Measurements from ENCODE around the gene RBBP9. TPM values are rescaled to one million over a fixed set of nuclear protein-coding genes. Genes with fewer than 3 reads are reported as not detected.
A peak's percentile ranks its signal among the peaks of the same experiment; 100 is the strongest.

Gene RBBP9
- total RNA-seq, 1 donor from 2014 or later, result 26.2 TPM

DNA sequence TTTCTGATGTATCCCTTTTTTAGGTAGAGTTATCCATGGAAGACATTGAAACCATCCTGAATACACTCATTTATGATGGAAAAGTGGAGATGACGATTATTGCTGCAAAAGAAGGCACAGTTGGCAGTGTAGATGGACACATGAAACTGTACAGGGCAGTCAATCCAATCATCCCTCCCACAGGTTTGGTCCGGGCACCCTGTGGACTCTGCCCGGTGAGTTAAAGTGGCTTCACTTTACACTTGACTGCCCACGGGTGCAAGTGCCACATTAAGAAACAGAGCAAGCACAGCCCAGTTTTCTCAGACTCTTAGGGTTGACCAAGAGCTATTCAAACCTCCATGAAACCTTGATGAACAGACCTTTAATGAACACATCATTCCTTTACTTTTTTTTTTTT lies 15.4 kb downstream of the RBBP9 start:
- no peak overlapping the region for H3K4me3 Mint-ChIP-seq (ENCODE audit: low read depth)
- DNase-seq (ENCODE audit: low spot score, unreplicated experiment), result no peak
- TF ChIP-seq, protein P1, sequence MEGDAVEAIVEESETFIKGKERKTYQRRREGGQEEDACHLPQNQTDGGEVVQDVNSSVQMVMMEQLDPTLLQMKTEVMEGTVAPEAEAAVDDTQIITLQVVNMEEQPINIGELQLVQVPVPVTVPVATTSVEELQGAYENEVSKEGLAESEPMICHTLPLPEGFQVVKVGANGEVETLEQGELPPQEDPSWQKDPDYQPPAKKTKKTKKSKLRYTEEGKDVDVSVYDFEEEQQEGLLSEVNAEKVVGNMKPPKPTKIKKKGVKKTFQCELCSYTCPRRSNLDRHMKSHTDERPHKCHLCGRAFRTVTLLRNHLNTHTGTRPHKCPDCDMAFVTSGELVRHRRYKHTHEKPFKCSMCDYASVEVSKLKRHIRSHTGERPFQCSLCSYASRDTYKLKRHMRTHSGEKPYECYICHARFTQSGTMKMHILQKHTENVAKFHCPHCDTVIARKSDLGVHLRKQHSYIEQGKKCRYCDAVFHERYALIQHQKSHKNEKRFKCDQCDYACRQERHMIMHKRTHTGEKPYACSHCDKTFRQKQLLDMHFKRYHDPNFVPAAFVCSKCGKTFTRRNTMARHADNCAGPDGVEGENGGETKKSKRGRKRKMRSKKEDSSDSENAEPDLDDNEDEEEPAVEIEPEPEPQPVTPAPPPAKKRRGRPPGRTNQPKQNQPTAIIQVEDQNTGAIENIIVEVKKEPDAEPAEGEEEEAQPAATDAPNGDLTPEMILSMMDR (IDR thresholded peaks at IDR 0.05; ENCODE audit: unreplicated experiment), result no peak
- no peaks in the 10 kb centered on the region for H3K27me3 Mint-ChIP-seq
- peaks cover 8% of the 10 kb centered on the region for H3K36me3 Mint-ChIP-seq (ENCODE audit: insufficient read depth)
- H3K4me1 Mint-ChIP-seq (ENCODE audit: low read depth), result peaks cover 3% of the 10 kb centered on the region
- H3K27ac Mint-ChIP-seq, result no peak overlapping the region
- H3K9me3 Mint-ChIP-seq (ENCODE audit: low read depth), result no peaks in the 10 kb centered on the region

GRCh38 chr20:18477821-18478220 lies 19.2 kb downstream of the RBBP9 start:
- Mint-ChIP-seq H3K36me3 (ENCODE audit: insufficient read depth) (peaks cover 15% of the 10 kb centered on the region), H3K9me3 (ENCODE audit: low read depth) (no peaks in the 10 kb centered on the region), H3K27ac (no peak overlapping the region), H3K4me3 (ENCODE audit: low read depth) (no peak overlapping the region), H3K4me1 (ENCODE audit: low read depth) (peaks cover 3% of the 10 kb centered on the region), H3K27me3 (no peaks in the 10 kb centered on the region)
- TF ChIP-seq, protein P1 (IDR thresholded peaks at IDR 0.05; ENCODE audit: unreplicated experiment), result no peak
- DNase-seq (ENCODE audit: low spot score, unreplicated experiment), result no peak

DNA sequence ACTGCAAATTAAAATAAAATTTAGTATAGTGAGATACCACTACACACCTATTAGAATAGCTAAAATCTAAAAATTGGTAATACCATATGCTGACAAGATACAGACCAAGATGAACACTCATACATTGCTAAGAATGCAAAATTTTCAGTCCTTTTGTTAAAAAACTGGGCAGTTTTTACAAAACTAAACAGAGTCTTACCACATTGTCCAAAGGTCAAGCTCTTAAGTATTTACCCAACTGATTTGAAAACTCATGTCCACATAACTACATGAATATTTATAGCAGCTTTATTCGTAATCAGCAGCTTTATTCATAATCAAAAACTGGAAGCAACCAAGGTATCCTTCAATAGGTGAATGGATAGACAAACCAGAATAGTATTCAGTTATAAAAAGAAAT lies 19.8 kb downstream of the RBBP9 start:
- no peaks in the 10 kb centered on the region for H3K27me3 Mint-ChIP-seq
- no peak overlapping the region for H3K4me3 Mint-ChIP-seq (ENCODE audit: low read depth)
- TF ChIP-seq, protein P1 (IDR thresholded peaks at IDR 0.05; ENCODE audit: unreplicated experiment), result no peak
- DNase-seq (ENCODE audit: low spot score, unreplicated experiment), result no peak
- no peaks in the 10 kb centered on the region for H3K9me3 Mint-ChIP-seq (ENCODE audit: low read depth)
- H3K36me3 Mint-ChIP-seq (ENCODE audit: insufficient read depth), result peaks cover 15% of the 10 kb centered on the region
- H3K4me1 Mint-ChIP-seq (ENCODE audit: low read depth), result peaks cover 3% of the 10 kb centered on the region
- no peak overlapping the region for H3K27ac Mint-ChIP-seq

DNA sequence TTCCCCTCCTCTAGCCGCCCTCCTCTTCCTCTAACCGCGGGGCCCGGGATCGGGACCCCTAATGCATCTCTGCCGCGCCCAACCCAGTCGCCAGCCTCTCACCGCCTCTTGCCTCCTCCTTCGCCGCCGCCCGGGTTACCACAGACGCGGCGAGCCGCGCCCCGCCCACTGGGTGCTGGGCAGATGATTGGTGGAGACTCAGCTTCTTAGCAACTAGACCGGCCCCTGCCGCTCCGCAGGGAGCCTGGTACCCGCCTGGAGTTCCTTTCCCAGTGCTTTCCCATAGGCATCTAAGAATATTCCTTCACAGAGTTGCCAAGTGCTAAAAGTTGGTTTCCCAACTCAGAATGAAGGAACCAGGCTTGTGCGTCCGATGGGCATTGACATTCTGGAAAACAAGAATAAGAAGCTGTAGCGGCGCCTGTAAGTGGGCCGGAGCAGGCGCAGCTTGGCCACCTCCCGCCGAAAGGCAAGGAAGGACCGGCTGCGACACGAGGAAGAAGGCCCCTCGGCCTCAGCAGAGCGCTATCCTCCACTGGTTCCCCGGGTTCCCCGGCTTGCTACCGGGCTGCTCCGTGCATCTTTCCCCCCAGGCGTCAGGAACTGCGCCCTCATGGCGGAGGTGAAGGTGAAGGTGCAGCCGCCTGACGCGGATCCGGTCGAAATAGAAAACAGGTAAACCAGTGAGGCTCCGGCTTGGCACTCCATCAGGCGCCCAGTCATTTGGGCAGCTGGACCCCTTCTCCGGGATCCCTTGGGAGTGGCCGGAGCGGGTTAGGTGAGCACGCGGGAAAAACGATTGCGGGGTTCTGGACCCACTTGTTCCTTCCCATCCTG lies 29.9 kb downstream of the RBBP9 start, which contains the start of the genes DZANK1 and POLR3F:
DZANK1 (minus strand) TSS at position 137 of the 837 bp plus-strand sequence. CDS start 1,672 bp downstream, outside the sequence.
POLR3F (plus strand) TSS at position 497 of the 837 bp plus-strand sequence; CDS start at position 614, 117 bp downstream.
- no peaks in the 10 kb centered on the region for H3K27me3 Mint-ChIP-seq
- peak; percentile 90 for DNase-seq (ENCODE audit: low spot score, unreplicated experiment)
- H3K36me3 Mint-ChIP-seq (ENCODE audit: insufficient read depth), result no peaks in the 10 kb centered on the region
- peaks cover 22% of the 10 kb centered on the region for H3K4me1 Mint-ChIP-seq (ENCODE audit: low read depth)
- no peaks in the 10 kb centered on the region for H3K9me3 Mint-ChIP-seq (ENCODE audit: low read depth)
- peak within 1 kb of the TSS; percentile 100 for H3K27ac Mint-ChIP-seq
- H3K4me3 Mint-ChIP-seq (ENCODE audit: low read depth), result peak within 1 kb of the TSS; percentile 97
- TF ChIP-seq, protein P1 (IDR thresholded peaks at IDR 0.05; ENCODE audit: unreplicated experiment), result no peak

GRCh38 chr20:18466574-18466893 lies 30.5 kb downstream of the RBBP9 start:
- no peak for DNase-seq (ENCODE audit: low spot score, unreplicated experiment)
- TF ChIP-seq, protein P1 (IDR thresholded peaks at IDR 0.05; ENCODE audit: unreplicated experiment), result no peak
- no peaks in the 10 kb centered on the region for H3K27me3 Mint-ChIP-seq
- H3K36me3 Mint-ChIP-seq (ENCODE audit: insufficient read depth), result no peaks in the 10 kb centered on the region
- H3K4me3 Mint-ChIP-seq (ENCODE audit: low read depth), result peak overlapping the region; percentile 97
- peak overlapping the region; percentile 100 for H3K27ac Mint-ChIP-seq
- no peaks in the 10 kb centered on the region for H3K9me3 Mint-ChIP-seq (ENCODE audit: low read depth)
- peaks cover 22% of the 10 kb centered on the region for H3K4me1 Mint-ChIP-seq (ENCODE audit: low read depth)
